ENCODE results near the gene CARMIL3. TPM values are rescaled to one million over a fixed set of nuclear protein-coding genes. Genes with fewer than 3 reads are reported as not detected.

The CARMIL3 gene
- total and polyA plus RNA-seq, 2 of the 4 experiments (the other 2 are of a cell fraction), result under 0.01 TPM; not detected in 1

DNA sequence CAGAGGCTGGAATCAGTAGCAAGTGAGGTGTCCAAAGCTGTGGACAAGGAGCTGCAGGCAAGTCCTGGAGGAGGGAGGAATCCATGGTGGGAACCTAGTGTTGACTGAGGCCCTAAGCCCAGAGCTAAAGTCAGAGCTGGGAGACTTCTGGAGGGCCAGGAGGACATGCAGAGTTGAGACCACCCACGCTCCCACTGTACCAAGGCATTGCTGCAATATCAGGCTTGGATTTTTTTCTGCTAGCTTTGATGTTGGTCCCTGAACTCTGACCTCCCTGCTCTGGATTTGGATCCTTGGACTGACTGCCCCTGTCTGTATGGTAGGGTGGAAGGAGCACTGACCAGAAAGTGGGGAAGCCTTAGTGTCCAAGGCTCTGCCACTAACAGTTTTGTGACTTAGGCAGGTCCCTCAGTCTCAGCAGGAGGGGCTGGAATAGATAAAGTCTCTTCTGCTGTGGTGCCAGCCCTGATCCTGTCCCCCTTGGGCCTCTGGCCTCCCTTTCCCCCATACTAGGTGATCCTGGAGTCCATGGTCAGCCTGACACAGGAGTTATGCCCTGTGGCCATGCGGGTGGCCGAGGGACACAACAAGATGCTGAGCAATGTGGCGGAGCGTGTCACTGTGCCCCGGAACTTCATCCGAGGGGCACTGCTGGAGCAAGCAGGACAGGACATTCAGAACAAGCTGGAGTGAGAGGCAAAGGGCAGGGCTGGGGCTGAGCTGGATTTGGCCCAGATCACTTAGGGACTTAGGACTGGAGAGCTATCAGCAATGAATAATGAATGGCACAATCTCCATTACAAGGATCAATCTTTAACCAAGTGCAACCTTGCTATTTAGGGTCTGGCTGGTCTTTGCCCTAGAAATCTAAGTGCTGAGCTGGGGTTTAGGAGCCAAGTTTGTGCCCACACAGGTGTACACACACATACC, 9.4 kb downstream of the CARMIL3 start:
- no peak overlapping the region for H4K8ac ChIP-seq (ENCODE audit: low read depth in 2 of 2, low read length in 2 of 2)
- in situ Hi-C loops (cut with MboI; ENCODE audit: low sequenced_read_pairs) (no loop called here), dilution Hi-C loops (cut with HindIII; ENCODE audit: low sequenced_read_pairs, unreplicated experiment) (no loop called here), intact Hi-C loops (cut with micrococcal nuclease) (no loop called here)
- H2BK20ac ChIP-seq (ENCODE audit: low read depth, low read length), result no peak overlapping the region
- H2BK15ac ChIP-seq (ENCODE audit: low read depth, low read length), result no peak overlapping the region
- H4K91ac ChIP-seq (ENCODE audit: insufficient read depth, low read depth, low read length), result no peak overlapping the region
- no peak overlapping the region for H2BK5ac ChIP-seq (ENCODE audit: low read depth, low read length, poor library complexity, severe bottlenecking)
- no peak overlapping the region for H2AK9ac ChIP-seq (replicated peaks; ENCODE audit: low read depth, low read length, poor library complexity)
- H3K23ac ChIP-seq (ENCODE audit: low read depth, low read length), result no peak overlapping the region
- H4K5ac ChIP-seq (ENCODE audit: low read depth, low read length), result no peak overlapping the region
- ChIA-PET POLR2A (ENCODE audit: unreplicated experiment) (no interaction called here), CTCF (interaction anchor here (1.1 to 1.5 kb wide), 2 partner anchors 30 to 48 kb away, joined by 3 to 5 read pairs; no protein-coding TSS in a partner anchor)
- ATAC-seq (ENCODE audit: low read depth) (no peak), DNase-seq (no peak)
- H4K20me1 ChIP-seq (ENCODE audit: insufficient read depth, low read length), result no peaks in the 10 kb centered on the region
- H3K36me3 ChIP-seq (ENCODE audit: control insufficient read depth, insufficient read depth, low read length), result no peaks in the 10 kb centered on the region
- BruUV-seq (replicated peaks), result no TSS peak
- TF ChIP-seq CEBPB (IDR thresholded peaks at IDR 0.05; ENCODE audit: low read depth, low read length), result no peak
- no peak for TF ChIP-seq ELK1 (IDR thresholded peaks at IDR 0.05; ENCODE audit: borderline replicate concordance, low read depth, low read length)
- H3K9me1 ChIP-seq (ENCODE audit: insufficient read depth, low read length), result no peaks in the 10 kb centered on the region
- H3K56ac ChIP-seq (ENCODE audit: extremely low read depth, insufficient read depth, low read length), result no peak overlapping the region
- H3K9me3 ChIP-seq (ENCODE audit: control insufficient read depth, insufficient read depth, low read length), result no peaks in the 10 kb centered on the region
- no peak overlapping the region for H2BK120ac ChIP-seq (ENCODE audit: low read depth, low read length)
- H3K27me3 ChIP-seq (ENCODE audit: control insufficient read depth, insufficient read depth, low read length), result peaks cover 28% of the 10 kb centered on the region; the same call in 1 of the 2 replicates
- no peak overlapping the region for H3K14ac ChIP-seq (replicated peaks; ENCODE audit: low read depth, low read length)
- H3K4ac ChIP-seq (ENCODE audit: low read depth, low read length), result no peak overlapping the region
- H3K4me1 ChIP-seq (ENCODE audit: control insufficient read depth, insufficient read depth, low read length), result no peaks in the 10 kb centered on the region
- H3K18ac ChIP-seq (ENCODE audit: low read depth, low read length), result no peak overlapping the region
- H2AK5ac ChIP-seq (ENCODE audit: low read depth, low read length), result no peak overlapping the region
- no peak overlapping the region for H3K4me2 ChIP-seq (ENCODE audit: low read depth, low read length)
- no peak overlapping the region for H3K9ac ChIP-seq (ENCODE audit: low read depth, low read length)
- H3K79me1 ChIP-seq (ENCODE audit: low read depth in 1 of 2, low read length in 2 of 2), result no peaks in the 10 kb centered on the region
- H2AFZ ChIP-seq (replicated peaks; ENCODE audit: low read length, poor library complexity), result no peak overlapping the region
- no peak overlapping the region for H3K4me3 ChIP-seq (ENCODE audit: insufficient read depth, low read depth, low read length)
- 93% methylated on average over 5 of the region's 7 CpGs; no CpG with 5 or more reads in 1 of the 2 experiments for WGBS, 2 experiments (ENCODE audit: extremely low coverage in 2 of 2, insufficient read length in 1 of 2)
- no peak overlapping the region for H3K27ac ChIP-seq (ENCODE audit: insufficient read depth, low read length)

All from IMR-90 (cell line).